CD14-positive monocyte (primary cell): Measurements from ENCODE around the gene CFAP299. TPM values are rescaled to one million over a fixed set of nuclear protein-coding genes. Genes with fewer than 3 reads are reported as not detected.

Source experiments
- DNase-seq, 3 donors: peaks; one replicate each; pipeline ENCODE4 v3.0.0-alpha.2; 2011 to 2022
- H2AFZ ChIP-seq: 2 replicates; pipeline ENCODE4 v1.6.0; 2012; ENCODE audit warnings: mild to moderate bottlenecking, low read depth, low read length, inconsistent platforms; ENCODE audit not compliant: insufficient read depth, poor library complexity, severe bottlenecking
- H3K27ac ChIP-seq, 2 donors: 1 replicate in 1 of 2; 2 replicates in 1 of 2; pipeline ENCODE4 v1.5.1; 2012 to 2013; ENCODE audit warnings: low read length in 2 of 2, control low read depth in 1 of 2, inconsistent platforms in 1 of 2, low read depth in 1 of 2, mild to moderate bottlenecking in 1 of 2
- H3K27me3 ChIP-seq, 2 donors: one replicate each; pipeline versions ENCODE4 v1.6.0 to v1.6.1; 2011 to 2013; ENCODE audit warnings: low read length in 2 of 2; ENCODE audit not compliant: control insufficient read depth in 2 of 2, insufficient read depth in 2 of 2
- H3K36me3 ChIP-seq, 2 donors: replicated peaks in 1 of 2; 1 replicate in 1 of 2; 2 replicates in 1 of 2; pipeline versions ENCODE4 v1.5.1 to v1.6.1; 2012 to 2013; ENCODE audit warnings: low read length in 2 of 2, control low read depth in 1 of 2, inconsistent platforms in 1 of 2, mild to moderate bottlenecking in 1 of 2; ENCODE audit not compliant: insufficient read depth in 2 of 2, control insufficient read depth in 1 of 2
- H3K4me1 ChIP-seq, 2 donors: 1 replicate in 1 of 2; 2 replicates in 1 of 2; pipeline versions ENCODE4 v1.5.1 to v1.6.1; 2012 to 2013; ENCODE audit warnings: low read length in 2 of 2, control low read depth in 1 of 2, inconsistent platforms in 1 of 2, mild to moderate bottlenecking in 1 of 2, moderate library complexity in 1 of 2; ENCODE audit not compliant: insufficient read depth in 2 of 2, control insufficient read depth in 1 of 2
- H3K4me2 ChIP-seq: replicated peaks from 2 replicates; pipeline ENCODE3; 2012; ENCODE audit warnings: low read length, moderate library complexity, mild to moderate bottlenecking; ENCODE audit not compliant: poor library complexity, severe bottlenecking; ENCODE audit errors: extremely low read depth
- H3K4me3 ChIP-seq, 3 experiments: fragments of 200-600 bp in 1 of 3; sonication (generic) in 1 of 3; replicated peaks in 1 of 3; 1 replicate in 2 of 3; 2 replicates in 1 of 3; pipeline ENCODE4 v1.5.1; 2011 to 2013; ENCODE audit warnings: low read length in 3 of 3, mild to moderate bottlenecking in 3 of 3, control low read depth in 2 of 3, low read depth in 2 of 3, inconsistent platforms in 1 of 3, moderate library complexity in 1 of 3
- H3K79me2 ChIP-seq: 2 replicates; pipeline ENCODE4 v1.6.0; 2012; ENCODE audit warnings: mild to moderate bottlenecking, control low read depth, inconsistent platforms, low read length, moderate library complexity; ENCODE audit not compliant: insufficient read depth
- H3K9ac ChIP-seq: 2 replicates; pipeline ENCODE4 v1.6.0; 2017; ENCODE audit warnings: low read length, mild to moderate bottlenecking; ENCODE audit not compliant: insufficient read depth, poor library complexity, severe bottlenecking
- H3K9me3 ChIP-seq, 2 donors: replicated peaks in 1 of 2; 1 replicate in 1 of 2; 2 replicates in 1 of 2; pipeline versions ENCODE4 v1.5.1 to v1.6.1; 2012 to 2013; ENCODE audit warnings: low read length in 2 of 2, control low read depth in 1 of 2; ENCODE audit not compliant: control insufficient read depth in 1 of 2, insufficient read depth in 1 of 2
- H4K20me1 ChIP-seq: 2 replicates; pipeline ENCODE4 v1.6.0; 2012; ENCODE audit warnings: mild to moderate bottlenecking, low read length, control low read depth, moderate library complexity; ENCODE audit not compliant: insufficient read depth
- H3K27ac Mint-ChIP-seq, 7 donors: one replicate each; pipeline ENCODE4 v1.8.0; 2020; ENCODE audit warnings: mild to moderate bottlenecking in 7 of 7, mixed read lengths in 7 of 7, moderate library complexity in 6 of 7, inconsistent platforms in 2 of 7
- H3K27me3 Mint-ChIP-seq, 3 donors: one replicate each; pipeline ENCODE4 v1.8.0; 2021 to 2022; ENCODE audit warnings: low read depth in 3 of 3, mild to moderate bottlenecking in 3 of 3, mixed read lengths in 3 of 3, moderate library complexity in 3 of 3, inconsistent platforms in 1 of 3
- H3K36me3 Mint-ChIP-seq, 2 donors: one replicate each; pipeline ENCODE4 v1.8.0; 2020; ENCODE audit warnings: mixed read lengths in 2 of 2, inconsistent platforms in 1 of 2, mild to moderate bottlenecking in 1 of 2
- H3K4me1 Mint-ChIP-seq: one replicate; pipeline ENCODE4 v1.8.0; 2020; ENCODE audit warnings: mild to moderate bottlenecking, mixed read lengths
- H3K4me3 Mint-ChIP-seq, 2 donors: one replicate each; pipeline ENCODE4 v1.8.0; 2020; ENCODE audit warnings: mild to moderate bottlenecking in 2 of 2, mixed read lengths in 2 of 2, moderate library complexity in 1 of 2
- H3K9me3 Mint-ChIP-seq, 7 donors: one replicate each; pipeline ENCODE4 v1.8.0; 2020 to 2022; ENCODE audit warnings: mixed read lengths in 7 of 7, mild to moderate bottlenecking in 6 of 7, moderate library complexity in 6 of 7, inconsistent platforms in 2 of 7
- WGBS: methylation state at CpG from one replicate; pipeline ENCODE4 v1.1.5; 2013; ENCODE audit warnings: missing lambda C conversion rate; ENCODE audit not compliant: insufficient coverage; 5-methylcytosine and 5-hydroxymethylcytosine counted together
- intact Hi-C, 2 donors: fragments of 100-400 bp; cut with micrococcal nuclease; formaldehyde crosslinking; loops; one replicate each; pipeline versions ENCODE4 v1.15.0 to v1.15.1; 2023
- polyA plus RNA-seq, 3 donors: library from polyadenylated mRNA; depleted of rRNA in 1 of 3; unstranded in 2 of 3; stranded (reverse) in 1 of 3; fragments of 300-500 nt in 2 of 3; fragments of >200 nt in 1 of 3; fragmentation: Illumina TruSeq in 2 of 3; gene quantifications; 1 replicate in 2 of 3; 2 replicates in 1 of 3; pipeline ENCODE4 v1.2.3, GENCODE V29; 2012 to 2021
- TF ChIP-seq, protein P1 (sequence below): fragments of 200-600 bp; IDR thresholded peaks from one replicate; pipeline ENCODE4 v1.8.0; 2022; ENCODE audit warnings: antibody characterized with exemption, mild to moderate bottlenecking

The CFAP299 gene
- polyA plus RNA-seq, 3 donors: not detected

DNA sequence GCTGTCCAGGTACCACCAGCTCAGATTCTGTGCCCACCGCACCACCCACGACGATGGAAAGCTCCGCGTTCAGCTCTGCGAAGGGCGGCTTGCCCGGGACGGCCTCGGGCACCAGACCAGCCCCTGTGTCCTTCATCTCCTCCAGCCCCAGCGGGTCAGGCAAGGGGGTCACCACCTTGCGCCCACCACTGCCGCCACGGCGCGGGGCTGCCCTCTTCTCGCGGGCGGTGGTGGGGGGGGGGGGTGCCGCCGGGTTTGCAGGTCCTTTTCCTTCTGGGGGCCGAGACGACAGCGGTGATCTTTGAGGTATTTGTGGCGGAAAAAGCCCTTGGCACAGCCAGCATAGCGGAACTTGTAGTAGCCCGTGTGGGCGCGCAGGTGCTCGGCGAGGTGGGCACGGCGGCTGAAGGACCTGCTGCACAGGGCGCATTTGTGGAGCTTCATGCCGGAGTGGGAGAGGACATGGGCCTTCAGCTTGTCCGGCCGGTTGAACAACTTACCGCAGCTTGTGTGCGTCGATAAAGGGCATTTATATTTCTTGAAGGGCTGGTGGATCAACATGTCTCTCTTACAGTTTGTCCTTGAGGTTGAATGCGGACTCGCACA, 50.9 kb downstream of the CFAP299 start:
- no peaks in the 10 kb centered on the region for H3K36me3 Mint-ChIP-seq
- Histone ChIP-seq H3K4me3 (no peak overlapping the region), H3K27ac (no peak overlapping the region), H4K20me1 (no peaks in the 10 kb centered on the region), H3K9me3 (peaks cover 0 to 22% of the 10 kb centered on the region in 2 donors), H3K27me3 (no peaks in the 10 kb centered on the region), H3K4me1 (no peaks in the 10 kb centered on the region), H3K36me3 (no peaks in the 10 kb centered on the region), H3K79me2 (no peaks in the 10 kb centered on the region), H3K9ac (no peak overlapping the region), H2AFZ (no peak overlapping the region), H3K4me2 (no peak overlapping the region)
- H3K4me3 Mint-ChIP-seq: no peak overlapping the region
- H3K27ac Mint-ChIP-seq: no peak overlapping the region
- intact Hi-C loops: no loop called here
- peaks cover 0 to 2% (median 0%) of the 10 kb centered on the region in 3 donors for H3K27me3 Mint-ChIP-seq
- no peak for DNase-seq
- H3K4me1 Mint-ChIP-seq: no peaks in the 10 kb centered on the region
- H3K9me3 Mint-ChIP-seq: peaks cover 13 to 25% (median 16%) of the 10 kb centered on the region in 7 donors
- 97% methylated on average over 42 of the region's 42 CpGs for WGBS
- TF ChIP-seq, protein P1, sequence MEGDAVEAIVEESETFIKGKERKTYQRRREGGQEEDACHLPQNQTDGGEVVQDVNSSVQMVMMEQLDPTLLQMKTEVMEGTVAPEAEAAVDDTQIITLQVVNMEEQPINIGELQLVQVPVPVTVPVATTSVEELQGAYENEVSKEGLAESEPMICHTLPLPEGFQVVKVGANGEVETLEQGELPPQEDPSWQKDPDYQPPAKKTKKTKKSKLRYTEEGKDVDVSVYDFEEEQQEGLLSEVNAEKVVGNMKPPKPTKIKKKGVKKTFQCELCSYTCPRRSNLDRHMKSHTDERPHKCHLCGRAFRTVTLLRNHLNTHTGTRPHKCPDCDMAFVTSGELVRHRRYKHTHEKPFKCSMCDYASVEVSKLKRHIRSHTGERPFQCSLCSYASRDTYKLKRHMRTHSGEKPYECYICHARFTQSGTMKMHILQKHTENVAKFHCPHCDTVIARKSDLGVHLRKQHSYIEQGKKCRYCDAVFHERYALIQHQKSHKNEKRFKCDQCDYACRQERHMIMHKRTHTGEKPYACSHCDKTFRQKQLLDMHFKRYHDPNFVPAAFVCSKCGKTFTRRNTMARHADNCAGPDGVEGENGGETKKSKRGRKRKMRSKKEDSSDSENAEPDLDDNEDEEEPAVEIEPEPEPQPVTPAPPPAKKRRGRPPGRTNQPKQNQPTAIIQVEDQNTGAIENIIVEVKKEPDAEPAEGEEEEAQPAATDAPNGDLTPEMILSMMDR: no peak

DNA sequence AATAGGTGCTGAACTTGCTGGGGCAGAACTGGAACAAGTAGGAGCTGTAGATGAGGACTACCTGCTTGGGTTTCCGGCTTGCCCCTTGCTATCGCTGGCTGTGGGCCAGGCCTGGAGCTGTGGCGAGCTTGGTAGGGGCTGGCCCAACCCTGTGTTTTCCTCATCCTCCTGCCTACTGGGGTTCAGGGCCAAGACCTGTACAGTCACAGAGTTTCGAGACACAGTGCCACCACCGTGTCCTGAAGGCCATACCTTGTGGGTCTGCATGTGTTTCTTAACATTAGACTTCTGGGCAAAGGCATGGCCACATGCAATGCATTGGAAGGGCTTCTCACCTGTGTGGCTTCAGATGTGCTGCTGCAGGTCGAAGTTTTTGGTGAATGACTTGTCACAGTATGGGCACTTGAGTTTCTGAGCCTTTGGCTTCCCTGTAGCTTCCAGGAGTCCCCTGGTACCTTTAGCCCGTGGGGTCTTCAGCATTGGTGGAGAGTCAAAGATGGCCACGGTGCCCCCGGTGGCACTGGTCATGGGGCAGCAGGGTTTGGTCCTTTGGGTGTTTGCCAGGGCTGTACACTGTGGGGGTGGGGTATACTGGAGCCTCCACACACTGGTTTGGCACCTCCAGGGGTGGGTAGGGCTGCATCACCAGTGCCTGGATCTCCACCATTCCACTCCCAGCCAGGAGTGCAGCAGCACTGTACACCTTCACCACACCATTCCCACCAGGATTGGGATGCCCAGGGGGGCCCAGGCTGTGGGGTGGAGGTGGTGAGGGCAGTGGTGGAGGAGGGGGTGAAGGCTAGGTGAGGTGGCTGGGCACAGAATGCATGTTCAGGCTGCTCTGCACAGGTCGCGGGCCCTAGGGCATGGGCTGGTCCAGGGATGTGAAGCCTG, 52.1 kb downstream of the CFAP299 start:
- no peak for DNase-seq
- Histone ChIP-seq H3K4me1 (no peaks in the 10 kb centered on the region), H3K36me3 (no peaks in the 10 kb centered on the region), H3K4me3 (no peak overlapping the region), H3K4me2 (no peak overlapping the region), H3K27ac (no peak overlapping the region), H4K20me1 (no peaks in the 10 kb centered on the region), H3K9ac (no peak overlapping the region), H3K27me3 (no peaks in the 10 kb centered on the region), H3K9me3 (peaks cover 0 to 22% of the 10 kb centered on the region in 2 donors), H3K79me2 (no peaks in the 10 kb centered on the region), H2AFZ (no peak overlapping the region)
- TF ChIP-seq, protein P1: no peak
- intact Hi-C loops: no loop called here
- H3K4me3 Mint-ChIP-seq: no peak overlapping the region
- peaks cover 15 to 22% (median 16%) of the 10 kb centered on the region in 7 donors for H3K9me3 Mint-ChIP-seq
- H3K36me3 Mint-ChIP-seq: no peaks in the 10 kb centered on the region
- no peak overlapping the region for H3K27ac Mint-ChIP-seq
- H3K27me3 Mint-ChIP-seq: peaks cover 0 to 2% (median 0%) of the 10 kb centered on the region in 3 donors
- WGBS: 93% methylated on average over 8 of the region's 11 CpGs
- H3K4me1 Mint-ChIP-seq: no peaks in the 10 kb centered on the region
